Measurements from ENCODE around the gene SLC35A5.

DNA sequence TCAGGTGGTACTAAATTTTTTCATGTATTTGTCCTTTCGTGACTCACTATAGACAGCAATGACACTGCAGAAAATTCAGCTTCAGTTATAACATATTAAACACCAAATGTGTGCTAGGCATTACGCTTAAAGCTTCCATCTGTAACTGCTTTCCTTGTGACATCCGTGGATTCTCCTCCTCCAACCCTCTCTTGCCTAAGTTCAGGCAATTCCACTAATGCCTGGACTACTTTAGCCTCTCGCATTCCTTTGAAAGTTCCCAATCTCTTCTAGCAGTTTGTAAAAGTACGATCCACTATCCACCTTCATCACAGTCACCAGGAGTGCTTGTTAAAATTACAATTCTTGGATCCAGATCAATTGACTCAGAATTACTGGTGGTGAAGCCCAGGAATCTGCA is 61.4 kb downstream of the SLC35A5 start:
- TF ChIP-seq POLR2A (IDR thresholded peaks at IDR 0.05; ENCODE audit: low read depth, low read length), result no peak
- TF ChIP-seq TAF1 (IDR thresholded peaks at IDR 0.05; ENCODE audit: low read depth, low read length), result no peak
